ENCODE measurements around the gene CACNG3. TPM values are rescaled to one million over a fixed set of nuclear protein-coding genes. Genes with fewer than 3 reads are reported as not detected.

Gene CACNG3
- total RNA-seq, 1 donor from 2014 or later = not detected

- no peak for DNase-seq (ENCODE audit: low spot score in 2 of 2)
- Histone ChIP-seq H3K36me3 (no peaks in the 10 kb centered on the region), H3K4me3 (no peak overlapping the region), H3K4me1 (no peaks in the 10 kb centered on the region), H3K27me3 (no peaks in the 10 kb centered on the region), H3K27ac (no peak overlapping the region), H3K9me3 (no peaks in the 10 kb centered on the region)
- intact Hi-C loops (cut with DNase I) = no loop called here
- TF ChIP-seq CTCF (IDR thresholded peaks at IDR 0.05) = no peak
Observed at GRCh38 chr16:24217461-24217860, 38.7 kb upstream of the CACNG3 start.

- H3K4me1 ChIP-seq = no peaks in the 10 kb centered on the region
- no peaks in the 10 kb centered on the region for H3K9me3 ChIP-seq
- no peak for TF ChIP-seq CTCF (IDR thresholded peaks at IDR 0.05)
- no peaks in the 10 kb centered on the region for H3K27me3 ChIP-seq
- intact Hi-C loops (cut with DNase I) = no loop called here
- H3K4me3 ChIP-seq = no peak overlapping the region
- H3K36me3 ChIP-seq = no peaks in the 10 kb centered on the region
- H3K27ac ChIP-seq = no peak overlapping the region
- DNase-seq (ENCODE audit: low spot score in 2 of 2) = no peak
Observed at GRCh38 chr16:24218299-24218698, 37.8 kb upstream of the CACNG3 start.

GRCh38 chr16:24221219-24221618, 34.9 kb upstream of the CACNG3 start:
- Histone ChIP-seq H3K36me3 (no peaks in the 10 kb centered on the region), H3K27me3 (no peaks in the 10 kb centered on the region), H3K9me3 (no peaks in the 10 kb centered on the region), H3K4me1 (no peaks in the 10 kb centered on the region), H3K27ac (no peak overlapping the region), H3K4me3 (no peak overlapping the region)
- no peak for TF ChIP-seq CTCF (IDR thresholded peaks at IDR 0.05)
- intact Hi-C loops (cut with DNase I) = no loop called here
- no peak for DNase-seq (ENCODE audit: low spot score in 2 of 2)

GRCh38 chr16:24228514-24228913, 27.6 kb upstream of the CACNG3 start:
- no peak for DNase-seq (ENCODE audit: low spot score in 2 of 2)
- H3K27ac ChIP-seq = no peak overlapping the region
- no peaks in the 10 kb centered on the region for H3K36me3 ChIP-seq
- no peaks in the 10 kb centered on the region for H3K4me1 ChIP-seq
- no peak overlapping the region for H3K4me3 ChIP-seq
- H3K27me3 ChIP-seq = no peaks in the 10 kb centered on the region
- intact Hi-C loops (cut with DNase I) = no loop called here
- TF ChIP-seq CTCF (IDR thresholded peaks at IDR 0.05) = no peak
- no peaks in the 10 kb centered on the region for H3K9me3 ChIP-seq

- no peak for DNase-seq (ENCODE audit: low spot score in 2 of 2)
- Histone ChIP-seq H3K9me3 (no peaks in the 10 kb centered on the region), H3K36me3 (no peaks in the 10 kb centered on the region), H3K27me3 (no peaks in the 10 kb centered on the region), H3K27ac (no peak overlapping the region), H3K4me1 (no peaks in the 10 kb centered on the region), H3K4me3 (no peak overlapping the region)
- intact Hi-C loops (cut with DNase I) = no loop called here
- TF ChIP-seq CTCF (IDR thresholded peaks at IDR 0.05) = no peak
Observed at GRCh38 chr16:24232936-24233335, 23.2 kb upstream of the CACNG3 start.

GRCh38 chr16:24234737-24235136, 21.4 kb upstream of the CACNG3 start:
- H3K4me1 ChIP-seq = no peaks in the 10 kb centered on the region
- H3K27ac ChIP-seq = no peak overlapping the region
- intact Hi-C loops (cut with DNase I) = no loop called here
- no peaks in the 10 kb centered on the region for H3K9me3 ChIP-seq
- no peak for DNase-seq (ENCODE audit: low spot score in 2 of 2)
- no peaks in the 10 kb centered on the region for H3K36me3 ChIP-seq
- H3K4me3 ChIP-seq = no peak overlapping the region
- no peak for TF ChIP-seq CTCF (IDR thresholded peaks at IDR 0.05)
- H3K27me3 ChIP-seq = no peaks in the 10 kb centered on the region

Data from ascending aorta (tissue), 2 donors.